NCI-H82 (cell line): ENCODE results near the gene FATE1.
A peak's percentile ranks its signal among the peaks of the same experiment; 100 is the strongest.
"Not testable (repeated sequence)": the region's sequence is repeated elsewhere in the genome, so short reads cannot be mapped to it uniquely, and the experiment has no call there.

Experiments used
- DNase-seq: peaks from one replicate; lab custom pipeline; 2025; lab: John Stamatoyannopoulos, UW

FATE1 gene, protein sequence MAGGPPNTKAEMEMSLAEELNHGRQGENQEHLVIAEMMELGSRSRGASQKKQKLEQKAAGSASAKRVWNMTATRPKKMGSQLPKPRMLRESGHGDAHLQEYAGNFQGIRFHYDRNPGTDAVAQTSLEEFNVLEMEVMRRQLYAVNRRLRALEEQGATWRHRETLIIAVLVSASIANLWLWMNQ

GRCh38 chrX:151715752-151716151, at the start of gene FATE1:
FATE1 (plus strand) TSS chrX:151716035; CDS start chrX:151716120, 85 bp downstream.
- DNase-seq, result no peak

GRCh38 chrX:151675121-151675746, 40.6 kb upstream of the FATE1 start:
- DNase-seq, result peak; percentile 78

GRCh38 chrX:151676196-151676595, 39.6 kb upstream of the FATE1 start:
- DNase-seq, result no peak

GRCh38 chrX:151679798-151680402, 35.9 kb upstream of the FATE1 start:
- DNase-seq, result no peak

DNA sequence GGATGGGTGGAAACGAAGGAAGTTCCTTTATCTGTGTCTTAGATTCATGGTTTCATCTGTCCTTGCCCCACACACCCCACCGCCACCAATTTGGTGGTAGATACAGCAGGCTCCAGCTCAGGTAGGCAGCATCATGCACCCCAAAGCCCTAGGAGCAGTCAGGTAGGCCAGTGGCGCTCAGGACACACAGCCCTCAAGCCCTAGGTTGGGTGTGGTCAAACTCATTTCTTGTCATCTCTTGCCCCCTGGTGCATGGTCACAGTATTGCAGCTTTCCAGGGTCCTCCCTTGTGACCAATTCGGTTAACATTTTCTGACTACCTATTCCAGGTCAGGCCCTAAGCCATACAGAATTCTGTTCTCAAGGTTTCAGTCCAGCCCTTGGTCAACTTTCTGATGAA, 35.0 kb upstream of the FATE1 start:
- peak; percentile 84 for DNase-seq

GRCh38 chrX:151687635-151688034, 28.2 kb upstream of the FATE1 start:
- no peak for DNase-seq

DNA sequence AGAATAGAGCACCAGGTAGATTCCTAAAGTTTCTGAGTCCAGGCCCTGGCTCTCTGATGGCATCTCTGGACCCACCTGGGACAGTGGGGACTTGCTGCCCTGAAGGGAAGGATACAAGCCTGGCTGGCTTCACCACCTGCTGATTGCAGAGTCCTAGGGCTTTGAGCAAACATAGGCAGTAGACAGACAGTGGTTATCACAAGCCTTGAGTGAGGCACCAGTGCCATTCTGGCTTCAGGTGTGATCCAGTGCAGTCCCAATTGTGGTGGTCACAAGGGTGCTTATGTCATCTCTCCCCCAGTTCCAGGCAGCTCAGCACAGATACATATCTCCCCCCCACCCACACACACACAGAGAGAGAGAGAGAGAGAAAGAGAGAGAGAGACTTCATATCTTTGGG, 27.1 kb upstream of the FATE1 start:
- no peak for DNase-seq

DNA sequence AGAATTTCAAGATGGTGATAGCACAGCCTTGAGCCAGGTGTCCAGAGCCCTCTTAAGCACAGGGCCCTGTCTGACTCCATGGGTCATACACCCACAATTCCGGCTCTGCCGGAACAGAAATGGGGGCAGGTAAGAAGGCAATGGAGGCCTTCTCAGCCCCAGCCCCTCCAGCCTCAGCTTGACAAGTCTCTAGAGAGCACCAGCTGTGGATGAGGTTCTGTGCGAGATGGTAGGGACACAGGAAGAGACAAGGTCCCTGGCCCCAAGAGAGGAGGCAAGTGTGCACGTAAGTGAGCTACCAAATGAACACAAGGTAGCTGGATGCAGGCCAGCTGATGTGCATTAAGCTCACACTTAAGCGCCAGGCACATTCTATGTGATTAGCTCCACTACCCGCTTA, 23.0 kb upstream of the FATE1 start:
- DNase-seq, result peak; percentile 44

DNA sequence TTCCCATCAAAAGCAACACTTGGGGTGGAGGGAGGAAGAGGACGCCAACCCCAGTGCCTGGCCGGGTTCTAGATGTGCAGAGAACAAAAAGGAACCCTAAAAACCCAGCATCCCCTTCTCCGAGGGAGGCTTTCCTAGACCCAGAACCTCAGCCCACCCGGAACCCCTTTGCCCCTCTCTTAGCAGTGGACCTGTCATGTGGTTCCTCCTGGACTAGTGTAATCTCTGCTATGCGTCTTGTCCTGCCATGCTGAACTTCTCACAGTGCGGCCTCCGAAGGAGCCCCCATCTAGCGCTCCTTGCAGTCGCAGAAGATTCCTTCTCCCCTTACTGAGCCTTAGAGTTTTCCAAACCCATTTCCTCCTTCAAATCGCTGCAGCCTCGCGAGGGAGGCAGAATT, 21.7 kb upstream of the FATE1 start:
- DNase-seq, result no peak

DNA sequence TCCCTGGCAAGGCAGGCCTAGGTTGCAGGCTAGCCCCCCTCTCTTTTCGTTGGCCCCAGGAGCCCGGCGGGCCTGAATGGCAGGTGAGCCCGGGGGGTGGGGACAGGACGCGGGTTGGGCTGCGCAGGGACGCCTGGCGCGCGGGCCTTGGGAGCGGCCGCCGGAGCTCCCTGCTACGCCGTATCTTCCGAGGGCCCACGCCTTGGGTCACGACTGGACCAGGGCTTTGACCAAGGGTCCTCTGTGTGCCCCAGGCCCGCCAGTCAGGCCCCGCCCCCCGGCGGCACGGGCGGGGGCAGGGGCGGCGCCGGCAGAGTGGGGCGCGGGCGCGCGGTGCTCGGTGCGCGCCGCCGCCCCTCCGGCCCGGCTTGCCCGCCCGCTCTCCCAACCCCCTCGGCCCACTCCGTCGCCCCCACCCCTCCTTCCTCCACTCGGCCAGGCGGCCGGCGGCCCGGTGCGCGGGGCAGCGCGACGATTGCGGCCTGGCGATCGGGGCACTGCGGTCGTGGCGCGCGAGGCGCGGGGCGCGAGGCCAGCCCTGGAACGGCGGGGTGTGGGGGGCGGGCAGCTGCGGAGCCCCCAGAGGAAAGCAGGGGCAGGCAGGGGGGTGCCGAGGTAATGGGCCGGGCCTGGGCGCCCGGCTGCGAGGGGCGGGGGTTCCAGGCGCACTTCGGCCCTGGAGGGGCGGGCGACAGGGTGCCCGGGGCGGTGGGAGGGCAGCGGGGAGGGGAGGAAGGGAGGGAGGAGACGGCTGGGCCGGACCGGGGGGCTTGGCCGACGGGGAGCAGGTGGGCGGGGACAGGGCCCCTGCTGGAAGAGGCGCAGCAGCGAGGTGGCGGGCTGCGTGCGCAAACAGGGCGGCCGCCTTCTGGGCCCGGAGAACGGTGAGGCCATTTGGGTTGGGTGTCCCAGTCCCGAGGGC, 20.9 kb upstream of the FATE1 start, which contains the start of gene PRRG3:
PRRG3 (plus strand) TSS at position 798 of the 922 bp plus-strand sequence. CDS start 3,357 bp downstream, outside the sequence.
- peak; percentile 45 for DNase-seq

- DNase-seq, result no peak
Observed at GRCh38 chrX:151695583-151696340, 20.1 kb upstream of the FATE1 start.

DNA sequence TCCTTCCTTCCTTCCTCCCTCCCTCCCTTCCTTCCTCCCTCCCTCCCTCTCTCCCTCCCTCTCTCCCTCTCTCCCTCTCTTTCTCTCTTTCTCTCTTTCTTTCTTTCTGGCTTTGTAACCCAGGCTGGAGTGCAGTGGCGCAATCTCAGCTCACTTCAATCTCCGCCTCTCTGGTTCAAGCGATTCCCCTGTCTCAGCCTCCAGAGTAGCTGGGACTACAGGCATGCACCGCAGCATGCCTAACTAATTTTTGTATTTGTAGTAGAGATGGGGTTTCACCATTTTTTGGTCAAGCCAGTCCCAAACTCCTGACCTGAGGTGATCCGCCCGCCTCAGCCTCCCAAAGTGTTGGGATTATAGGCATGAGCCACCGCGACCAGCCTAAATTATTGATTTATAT, 18.8 kb upstream of the FATE1 start:
- DNase-seq, result not testable (repeated sequence)

GRCh38 chrX:151697522-151697921, 18.3 kb upstream of the FATE1 start:
- DNase-seq, result peak; percentile 5

DNA sequence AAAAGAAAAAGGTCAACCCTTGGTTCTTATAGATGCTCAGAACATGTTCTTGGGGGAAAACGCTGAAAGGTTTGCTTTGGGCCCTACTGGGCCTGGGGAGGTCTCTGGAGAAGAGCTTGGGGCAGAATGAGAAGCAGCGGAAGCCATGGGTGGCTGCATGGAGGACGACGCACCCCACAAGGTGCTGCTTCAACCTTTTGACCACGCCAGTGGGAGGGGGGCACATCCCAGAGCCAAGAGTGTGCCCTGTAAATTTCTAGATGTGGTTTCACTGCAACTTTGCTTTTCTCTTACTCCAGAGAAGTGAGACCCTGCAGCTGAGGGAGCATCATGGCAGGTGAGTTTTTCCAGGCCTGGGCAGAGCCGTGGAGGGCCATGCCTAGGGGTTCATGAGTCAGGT, 17.4 kb upstream of the FATE1 start:
- DNase-seq, result no peak

DNA sequence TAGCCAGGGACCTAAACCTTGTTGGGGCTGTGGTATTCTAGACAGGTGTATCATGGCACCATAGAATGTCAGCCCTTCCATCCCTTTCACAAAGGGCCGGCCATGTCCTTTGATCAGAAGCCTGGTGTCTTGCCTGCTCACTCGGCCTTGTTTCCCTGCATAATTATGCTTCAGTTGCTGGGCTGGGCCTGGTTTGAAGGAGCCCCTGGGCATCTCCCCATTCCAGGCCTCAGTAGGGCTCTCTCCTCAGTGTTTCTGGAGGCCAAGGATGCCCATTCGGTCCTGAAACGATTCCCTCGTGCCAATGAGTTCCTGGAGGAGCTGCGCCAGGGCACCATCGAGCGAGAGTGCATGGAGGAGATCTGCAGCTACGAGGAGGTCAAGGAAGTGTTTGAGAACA, 16.1 kb upstream of the FATE1 start:
- no peak for DNase-seq

GRCh38 chrX:151700581-151700980, 15.3 kb upstream of the FATE1 start:
- no peak for DNase-seq

- DNase-seq, result no peak
Observed at GRCh38 chrX:151701071-151701470, 14.8 kb upstream of the FATE1 start.

- DNase-seq, result no peak
Observed at GRCh38 chrX:151701531-151701930, 14.3 kb upstream of the FATE1 start.

- DNase-seq, result no peak
Observed at GRCh38 chrX:151702026-151702714, 13.7 kb upstream of the FATE1 start.

DNA sequence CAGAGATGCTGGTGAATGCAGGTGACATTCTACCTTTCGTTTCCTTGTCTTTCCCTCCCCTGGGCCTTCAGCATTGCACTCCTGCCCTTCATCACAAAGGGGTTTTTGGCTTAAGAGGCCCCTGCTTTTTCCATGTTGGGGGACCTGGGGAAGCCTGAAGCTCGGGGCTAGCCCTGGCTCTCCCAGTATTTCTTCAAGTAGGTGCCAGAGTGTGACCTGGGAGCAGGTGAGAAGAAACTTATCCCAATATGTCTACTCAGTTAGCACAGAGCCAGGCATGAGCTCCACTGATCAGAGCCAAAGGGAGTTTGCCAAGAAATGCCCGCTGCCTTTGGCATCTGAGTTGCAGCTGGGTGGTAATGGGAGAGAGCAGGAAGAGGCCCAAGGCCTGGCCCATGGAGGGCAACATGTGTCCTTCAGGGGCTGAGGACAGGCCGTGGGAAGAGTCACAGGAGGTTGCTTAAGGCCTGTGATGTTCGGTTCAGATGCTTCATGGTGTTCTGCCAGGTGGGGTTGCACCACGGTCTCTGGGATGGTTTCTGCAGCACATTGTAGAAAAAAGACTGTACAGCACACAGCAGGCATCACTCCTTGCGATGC, 13.0 kb upstream of the FATE1 start:
- no peak for DNase-seq

DNA sequence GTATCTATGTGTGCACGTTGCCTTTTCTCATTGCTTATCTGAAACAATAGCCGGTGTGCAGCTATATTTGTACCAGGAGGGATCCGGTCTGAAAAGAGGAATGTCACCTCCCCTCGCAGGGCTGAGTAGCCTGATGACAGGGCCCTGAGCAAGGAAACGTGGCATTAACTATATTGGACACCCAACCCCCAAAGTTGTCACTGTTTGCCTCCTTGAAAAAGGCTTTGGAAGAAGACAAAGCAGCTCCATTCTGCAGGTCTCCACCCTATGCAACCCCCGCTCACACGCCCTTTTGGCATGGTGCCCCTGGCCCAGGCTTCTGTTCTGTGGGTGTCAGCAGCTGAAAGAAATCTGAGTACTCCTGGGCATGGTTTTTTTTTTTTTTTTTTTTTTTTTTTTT, 12.3 kb upstream of the FATE1 start:
- DNase-seq, result no peak
